Glutamatergic neuron (in vitro differentiated cells): ENCODE data around the gene HSPA1A. TPM values are rescaled to one million over a fixed set of nuclear protein-coding genes. Genes with fewer than 3 reads are reported as not detected.
A peak's percentile ranks its signal among the peaks of the same experiment; 100 is the strongest.

Experiments used
- DNase-seq: peaks from one replicate; pipeline ENCODE4 v3.0.0; 2022
- H3K27ac Mint-ChIP-seq: one replicate; pipeline ENCODE4 v1.8.0; 2020; ENCODE audit warnings: mild to moderate bottlenecking, mixed read lengths, inconsistent platforms; ENCODE audit not compliant: unreplicated experiment
- H3K27me3 Mint-ChIP-seq: one replicate; pipeline ENCODE4 v1.8.0; 2020; ENCODE audit warnings: mild to moderate bottlenecking, moderate library complexity, mixed read lengths, inconsistent platforms; ENCODE audit not compliant: unreplicated experiment
- H3K36me3 Mint-ChIP-seq: one replicate; pipeline ENCODE4 v1.8.0; 2020; ENCODE audit warnings: mild to moderate bottlenecking, mixed read lengths, inconsistent platforms; ENCODE audit not compliant: unreplicated experiment
- H3K4me1 Mint-ChIP-seq: one replicate; pipeline ENCODE4 v1.8.0; 2020; ENCODE audit warnings: mild to moderate bottlenecking, low read depth, mixed read lengths, inconsistent platforms; ENCODE audit not compliant: unreplicated experiment
- H3K4me3 Mint-ChIP-seq: one replicate; pipeline ENCODE4 v1.8.0; 2020; ENCODE audit warnings: mild to moderate bottlenecking, mixed read lengths, inconsistent platforms; ENCODE audit not compliant: unreplicated experiment
- H3K9me3 Mint-ChIP-seq: one replicate; pipeline ENCODE4 v1.8.0; 2020; ENCODE audit warnings: mild to moderate bottlenecking, moderate library complexity, mixed read lengths, inconsistent platforms; ENCODE audit not compliant: unreplicated experiment
- total RNA-seq: library from RNA; stranded (reverse); fragmentation: NEBNext Ultra II Directional; extraction: Animal tissue kit (Norgen Biotek cat#: 25700); gene quantifications from one replicate; pipeline ENCODE4 v1.2.1, GENCODE V29; 2021; ENCODE audit not compliant: unreplicated experiment
- TF ChIP-seq, protein P1 (sequence below): fragments of 200-600 bp; sonication (generic); IDR thresholded peaks from one replicate; pipeline ENCODE4 v1.5.0; 2021; ENCODE audit not compliant: partially characterized antibody, unreplicated experiment

HSPA1A gene
- total RNA-seq, 1 donor from 2014 or later, result 54.3 TPM

DNA sequence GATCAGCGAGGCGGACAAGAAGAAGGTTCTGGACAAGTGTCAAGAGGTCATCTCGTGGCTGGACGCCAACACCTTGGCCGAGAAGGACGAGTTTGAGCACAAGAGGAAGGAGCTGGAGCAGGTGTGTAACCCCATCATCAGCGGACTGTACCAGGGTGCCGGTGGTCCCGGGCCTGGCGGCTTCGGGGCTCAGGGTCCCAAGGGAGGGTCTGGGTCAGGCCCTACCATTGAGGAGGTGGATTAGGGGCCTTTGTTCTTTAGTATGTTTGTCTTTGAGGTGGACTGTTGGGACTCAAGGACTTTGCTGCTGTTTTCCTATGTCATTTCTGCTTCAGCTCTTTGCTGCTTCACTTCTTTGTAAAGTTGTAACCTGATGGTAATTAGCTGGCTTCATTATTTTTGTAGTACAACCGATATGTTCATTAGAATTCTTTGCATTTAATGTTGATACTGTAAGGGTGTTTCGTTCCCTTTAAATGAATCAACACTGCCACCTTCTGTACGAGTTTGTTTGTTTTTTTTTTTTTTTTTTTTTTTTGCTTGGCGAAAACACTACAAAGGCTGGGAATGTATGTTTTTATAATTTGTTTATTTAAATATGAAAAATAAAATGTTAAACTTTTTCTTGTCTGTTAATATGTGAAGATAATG is 14.4 kb downstream of the HSPA1A start:
- Mint-ChIP-seq H3K9me3 (peaks cover 17% of the 10 kb centered on the region), H3K4me3 (peak overlapping the region; percentile 94), H3K27me3 (peaks cover 12% of the 10 kb centered on the region), H3K4me1 (peaks cover 4% of the 10 kb centered on the region), H3K27ac (peak overlapping the region; percentile 93), H3K36me3 (no peaks in the 10 kb centered on the region)
- TF ChIP-seq, protein P1, sequence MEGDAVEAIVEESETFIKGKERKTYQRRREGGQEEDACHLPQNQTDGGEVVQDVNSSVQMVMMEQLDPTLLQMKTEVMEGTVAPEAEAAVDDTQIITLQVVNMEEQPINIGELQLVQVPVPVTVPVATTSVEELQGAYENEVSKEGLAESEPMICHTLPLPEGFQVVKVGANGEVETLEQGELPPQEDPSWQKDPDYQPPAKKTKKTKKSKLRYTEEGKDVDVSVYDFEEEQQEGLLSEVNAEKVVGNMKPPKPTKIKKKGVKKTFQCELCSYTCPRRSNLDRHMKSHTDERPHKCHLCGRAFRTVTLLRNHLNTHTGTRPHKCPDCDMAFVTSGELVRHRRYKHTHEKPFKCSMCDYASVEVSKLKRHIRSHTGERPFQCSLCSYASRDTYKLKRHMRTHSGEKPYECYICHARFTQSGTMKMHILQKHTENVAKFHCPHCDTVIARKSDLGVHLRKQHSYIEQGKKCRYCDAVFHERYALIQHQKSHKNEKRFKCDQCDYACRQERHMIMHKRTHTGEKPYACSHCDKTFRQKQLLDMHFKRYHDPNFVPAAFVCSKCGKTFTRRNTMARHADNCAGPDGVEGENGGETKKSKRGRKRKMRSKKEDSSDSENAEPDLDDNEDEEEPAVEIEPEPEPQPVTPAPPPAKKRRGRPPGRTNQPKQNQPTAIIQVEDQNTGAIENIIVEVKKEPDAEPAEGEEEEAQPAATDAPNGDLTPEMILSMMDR, result peak; percentile 26
- DNase-seq, result no peak

DNA sequence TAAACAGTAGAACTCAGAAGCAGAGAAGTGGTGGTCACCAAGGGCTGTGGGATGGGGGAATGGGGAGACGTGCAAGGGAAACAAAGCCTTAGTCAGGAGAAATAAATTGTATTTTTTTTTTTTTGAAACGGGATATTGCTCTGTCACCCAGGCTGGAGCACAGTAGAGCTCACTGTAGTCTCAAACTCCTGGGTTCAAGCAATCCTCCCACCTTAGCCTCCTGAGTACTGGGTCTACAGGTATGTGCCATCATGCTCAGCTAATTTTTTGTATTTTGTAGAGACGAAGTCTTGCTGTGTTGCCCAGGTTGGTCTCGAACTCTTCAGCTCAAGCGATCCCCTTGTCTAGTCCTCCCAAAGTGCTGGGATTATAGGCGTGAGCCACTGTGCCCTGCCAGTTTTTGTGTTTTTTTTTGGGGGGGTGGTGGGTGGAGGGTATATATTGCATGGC is 15.6 kb downstream of the HSPA1A start:
- peaks cover 20% of the 10 kb centered on the region for H3K27me3 Mint-ChIP-seq
- H3K4me1 Mint-ChIP-seq, result peaks cover 4% of the 10 kb centered on the region
- TF ChIP-seq, protein P1, result no peak
- peaks cover 15% of the 10 kb centered on the region for H3K9me3 Mint-ChIP-seq
- H3K4me3 Mint-ChIP-seq, result peak overlapping the region; percentile 94
- no peaks in the 10 kb centered on the region for H3K36me3 Mint-ChIP-seq
- no peak for DNase-seq
- H3K27ac Mint-ChIP-seq, result peak overlapping the region; percentile 70

DNA sequence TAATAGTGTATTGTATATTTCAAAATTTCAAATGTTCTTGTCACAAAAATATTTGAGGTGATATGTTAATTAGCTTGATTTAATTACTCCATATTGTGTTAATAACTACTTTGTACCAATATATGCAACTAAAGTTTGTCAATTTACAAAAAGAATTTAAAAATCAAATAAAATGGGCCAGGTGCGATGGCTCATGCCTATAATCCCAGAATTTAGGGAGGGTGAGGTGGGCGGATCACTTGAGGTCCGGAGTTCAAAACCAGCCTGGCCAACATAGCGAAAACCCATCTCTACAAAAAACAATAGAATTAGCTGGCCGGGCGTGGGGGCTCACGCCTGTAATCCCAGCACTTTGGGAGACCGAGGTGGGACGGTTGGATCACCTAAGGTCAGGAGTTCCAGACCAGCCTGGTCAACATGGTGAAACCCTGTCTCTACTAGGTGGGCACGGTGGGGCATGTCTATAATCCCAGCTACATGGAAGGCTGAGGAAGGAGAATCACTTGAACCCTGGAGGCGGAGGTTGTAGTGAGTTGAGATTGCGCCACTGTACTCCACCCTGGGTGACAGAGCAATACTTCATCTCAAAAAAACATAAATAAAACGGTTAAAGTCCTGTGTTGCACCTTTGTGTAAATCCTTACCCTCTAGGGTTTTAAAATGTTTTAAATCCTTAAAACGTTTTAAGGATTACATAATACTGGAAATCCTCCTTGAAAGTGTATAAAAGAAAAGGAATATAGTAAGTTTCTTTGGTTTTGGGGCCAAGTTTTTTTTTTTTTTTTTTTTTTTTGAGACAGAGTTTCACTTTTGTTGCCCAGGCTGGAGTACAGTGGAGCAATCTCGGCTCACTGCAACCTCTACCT is 16.2 kb downstream of the HSPA1A start:
- Mint-ChIP-seq H3K4me1 (peaks cover 10% of the 10 kb centered on the region), H3K27ac (no peak overlapping the region), H3K36me3 (no peaks in the 10 kb centered on the region), H3K9me3 (peaks cover 15% of the 10 kb centered on the region), H3K4me3 (peak overlapping the region; percentile 94), H3K27me3 (peaks cover 24% of the 10 kb centered on the region)
- TF ChIP-seq, protein P1, result no peak
- DNase-seq, result no peak

DNA sequence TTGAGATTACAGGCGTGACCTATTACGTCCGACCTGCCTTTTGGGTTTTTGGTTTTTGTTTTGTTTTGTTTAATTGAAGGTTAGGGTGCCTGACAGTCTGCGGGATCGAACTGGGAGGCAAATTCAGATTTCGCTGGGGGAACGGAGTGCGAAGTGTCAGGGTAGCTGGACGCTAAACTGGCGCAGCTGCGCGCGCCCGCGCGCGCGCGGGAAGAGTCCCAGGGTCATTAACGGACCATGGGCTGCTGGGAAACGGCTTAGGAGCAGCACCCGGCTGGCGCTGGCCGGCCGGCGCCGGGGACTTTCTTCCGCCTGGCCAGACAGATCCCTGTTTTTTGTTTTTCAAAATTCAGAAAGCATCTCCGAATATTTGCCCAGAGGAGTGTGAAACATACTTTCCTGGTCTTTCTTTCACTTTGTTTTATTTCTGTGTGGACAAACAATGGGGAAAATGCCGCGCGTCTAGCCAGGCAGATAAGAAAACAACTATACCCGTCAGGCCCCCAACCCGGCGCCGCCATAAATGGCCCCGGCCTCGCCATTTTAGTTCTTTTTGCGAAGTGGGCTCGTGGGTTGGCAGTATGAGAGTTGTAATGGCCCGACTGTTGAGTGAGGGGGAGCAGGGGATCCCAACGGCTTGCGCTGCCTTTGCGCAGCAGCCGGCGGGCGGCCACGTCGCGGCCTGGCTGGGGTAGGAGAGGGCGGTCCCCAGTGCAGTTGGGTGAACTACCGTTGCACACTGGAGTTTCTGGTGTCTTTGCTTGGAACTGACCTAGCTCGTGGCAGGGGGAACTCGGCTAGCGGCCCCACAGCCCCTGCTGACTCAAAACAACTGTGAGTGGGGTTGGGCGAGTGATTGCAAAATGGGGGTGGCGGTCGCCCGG is 19.3 kb downstream of the HSPA1A start:
- DNase-seq, result peak; percentile 86
- TF ChIP-seq, protein P1, result no peak
- Mint-ChIP-seq H3K4me1 (peaks cover 18% of the 10 kb centered on the region), H3K36me3 (no peaks in the 10 kb centered on the region), H3K27me3 (peaks cover 18% of the 10 kb centered on the region), H3K27ac (peak overlapping the region; percentile 93), H3K4me3 (peak overlapping the region; percentile 98), H3K9me3 (peaks cover 14% of the 10 kb centered on the region)
